ENCODE data around the gene GPHN.

Gene GPHN

DNA sequence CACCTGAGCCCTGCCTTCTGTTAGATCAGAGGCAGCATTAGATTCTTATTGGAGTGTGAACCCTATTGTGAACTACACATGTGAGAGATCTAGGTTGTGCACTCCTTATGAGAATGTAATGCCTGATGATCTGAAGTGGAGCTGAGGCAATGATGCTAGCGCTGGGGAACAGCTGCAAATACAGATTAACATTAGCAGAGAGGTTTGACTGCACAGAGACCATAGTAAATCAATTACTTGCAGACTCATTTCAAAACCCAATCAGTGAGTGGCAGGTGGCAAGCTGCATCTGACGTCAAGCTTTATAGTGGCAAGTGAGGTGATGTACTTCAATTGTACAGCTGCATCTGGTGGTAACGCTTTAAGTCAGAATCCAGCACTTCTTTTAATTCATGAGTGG is 141.6 kb downstream of the GPHN start:
- Histone ChIP-seq H3K27me3 (no peaks in the 10 kb centered on the region), H3K9me3 (no peaks in the 10 kb centered on the region), H3K27ac (no peak overlapping the region), H3K4me3 (ENCODE audit: low read depth in 1 of 2, low read length in 1 of 2) (no peak overlapping the region), H3K4me1 (ENCODE audit: control insufficient read depth in 1 of 2, insufficient read depth in 1 of 2, low read depth in 1 of 2, low read length in 1 of 2) (peaks cover 21 to 40% of the 10 kb centered on the region in 2 experiments), H3K36me3 (no peaks in the 10 kb centered on the region)
- TF ChIP-seq, protein P1, sequence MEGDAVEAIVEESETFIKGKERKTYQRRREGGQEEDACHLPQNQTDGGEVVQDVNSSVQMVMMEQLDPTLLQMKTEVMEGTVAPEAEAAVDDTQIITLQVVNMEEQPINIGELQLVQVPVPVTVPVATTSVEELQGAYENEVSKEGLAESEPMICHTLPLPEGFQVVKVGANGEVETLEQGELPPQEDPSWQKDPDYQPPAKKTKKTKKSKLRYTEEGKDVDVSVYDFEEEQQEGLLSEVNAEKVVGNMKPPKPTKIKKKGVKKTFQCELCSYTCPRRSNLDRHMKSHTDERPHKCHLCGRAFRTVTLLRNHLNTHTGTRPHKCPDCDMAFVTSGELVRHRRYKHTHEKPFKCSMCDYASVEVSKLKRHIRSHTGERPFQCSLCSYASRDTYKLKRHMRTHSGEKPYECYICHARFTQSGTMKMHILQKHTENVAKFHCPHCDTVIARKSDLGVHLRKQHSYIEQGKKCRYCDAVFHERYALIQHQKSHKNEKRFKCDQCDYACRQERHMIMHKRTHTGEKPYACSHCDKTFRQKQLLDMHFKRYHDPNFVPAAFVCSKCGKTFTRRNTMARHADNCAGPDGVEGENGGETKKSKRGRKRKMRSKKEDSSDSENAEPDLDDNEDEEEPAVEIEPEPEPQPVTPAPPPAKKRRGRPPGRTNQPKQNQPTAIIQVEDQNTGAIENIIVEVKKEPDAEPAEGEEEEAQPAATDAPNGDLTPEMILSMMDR (IDR thresholded peaks at IDR 0.05) = no peak

DNA sequence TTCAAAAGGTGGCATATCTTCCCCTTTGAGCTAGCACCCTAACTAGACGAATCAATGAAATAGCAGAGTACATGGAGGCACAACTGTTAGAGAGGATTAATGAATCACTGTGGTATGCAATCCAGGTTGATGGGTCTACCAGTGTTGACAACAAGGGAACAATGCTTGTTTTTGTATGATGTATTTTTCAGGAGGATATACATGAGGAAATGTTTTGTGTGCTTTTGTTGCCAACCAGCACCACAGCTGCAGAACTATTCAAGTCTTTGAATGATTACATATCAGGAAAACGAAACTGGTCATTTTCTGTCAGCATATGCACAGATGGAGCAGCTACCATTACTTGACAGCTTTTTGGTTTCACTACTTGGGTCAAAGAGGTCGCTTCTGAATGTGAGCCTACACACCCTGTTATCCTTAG is 142.6 kb downstream of the GPHN start:
- Histone ChIP-seq H3K4me1 (ENCODE audit: control insufficient read depth in 1 of 2, insufficient read depth in 1 of 2, low read depth in 1 of 2, low read length in 1 of 2) (peaks cover 21 to 40% of the 10 kb centered on the region in 2 experiments), H3K27me3 (no peaks in the 10 kb centered on the region), H3K27ac (no peak overlapping the region), H3K9me3 (no peaks in the 10 kb centered on the region), H3K36me3 (no peaks in the 10 kb centered on the region), H3K4me3 (ENCODE audit: low read depth in 1 of 2, low read length in 1 of 2) (no peak overlapping the region)
- TF ChIP-seq, protein P1 (IDR thresholded peaks at IDR 0.05) = no peak

DNA sequence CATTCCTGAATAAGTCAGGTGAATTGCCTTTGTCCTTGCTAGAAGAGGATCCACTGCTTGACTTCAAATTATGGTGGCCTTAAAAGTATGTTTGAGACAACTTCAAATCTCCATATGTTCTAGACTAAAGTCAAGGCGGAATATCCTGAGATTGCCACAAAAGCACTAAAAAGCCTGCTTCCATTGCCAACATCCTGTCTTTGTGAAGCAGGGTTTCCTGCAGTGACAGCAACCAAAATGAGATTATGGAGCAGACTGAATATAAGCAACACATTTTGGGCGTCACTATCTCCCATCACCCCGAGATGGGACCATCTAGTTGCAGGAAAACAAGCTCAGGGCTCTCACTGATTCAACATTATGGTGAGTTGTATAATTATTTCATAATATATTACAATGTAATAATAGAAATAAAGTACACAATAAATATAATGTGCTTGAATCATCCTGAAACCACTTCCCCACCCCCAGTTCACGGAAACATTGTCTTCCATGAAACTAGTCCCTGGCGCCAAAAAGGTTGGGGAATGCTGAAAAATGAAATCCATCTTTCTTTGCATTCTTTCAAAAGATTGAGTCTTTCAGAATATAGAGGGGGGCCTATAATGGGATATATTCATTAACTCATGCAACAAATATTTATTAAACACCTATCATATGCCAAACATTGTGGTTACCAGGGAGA is 143.7 kb downstream of the GPHN start:
- TF ChIP-seq, protein P1 (IDR thresholded peaks at IDR 0.05) = no peak
- Histone ChIP-seq H3K36me3 (no peaks in the 10 kb centered on the region), H3K27me3 (no peaks in the 10 kb centered on the region), H3K9me3 (no peaks in the 10 kb centered on the region), H3K4me1 (ENCODE audit: control insufficient read depth in 1 of 2, insufficient read depth in 1 of 2, low read depth in 1 of 2, low read length in 1 of 2) (peaks cover 21 to 40% of the 10 kb centered on the region in 2 experiments), H3K27ac (no peak overlapping the region), H3K4me3 (ENCODE audit: low read depth in 1 of 2, low read length in 1 of 2) (no peak overlapping the region)

DNA sequence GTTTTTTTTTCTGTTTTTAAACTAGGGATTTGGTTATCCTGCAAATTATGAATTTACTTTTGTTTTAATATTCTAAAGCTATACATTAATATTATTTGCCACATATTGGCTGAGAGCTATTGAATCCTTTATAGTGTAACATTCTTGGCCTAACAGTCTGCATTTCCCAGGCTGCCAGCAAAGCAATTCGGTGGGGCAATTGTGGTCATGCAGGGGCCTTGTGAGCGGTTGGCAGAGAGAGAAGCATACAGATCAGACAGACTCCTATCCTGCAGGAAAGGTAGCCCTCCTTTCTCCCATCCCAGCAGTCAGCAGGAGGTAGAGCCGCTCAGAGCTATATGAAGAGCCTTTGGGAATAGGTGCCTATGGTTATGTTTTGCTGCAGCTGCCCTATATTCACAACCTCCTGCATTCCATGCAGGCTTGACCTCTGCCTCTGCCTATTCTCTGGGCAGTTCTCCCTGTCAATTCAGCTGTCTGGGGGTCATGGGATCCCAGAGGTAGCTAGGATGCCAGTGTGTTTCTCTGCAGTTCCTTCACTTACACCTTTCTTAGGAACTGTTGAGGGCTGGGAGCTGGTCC is 144.7 kb downstream of the GPHN start:
- TF ChIP-seq, protein P1 (IDR thresholded peaks at IDR 0.05) = no peak
- Histone ChIP-seq H3K36me3 (no peaks in the 10 kb centered on the region), H3K27me3 (no peaks in the 10 kb centered on the region), H3K4me1 (ENCODE audit: control insufficient read depth in 1 of 2, insufficient read depth in 1 of 2, low read depth in 1 of 2, low read length in 1 of 2) (peaks cover 21 to 40% of the 10 kb centered on the region in 2 experiments), H3K9me3 (no peaks in the 10 kb centered on the region), H3K4me3 (ENCODE audit: low read depth in 1 of 2, low read length in 1 of 2) (no peak overlapping the region), H3K27ac (no peak overlapping the region)

DNA sequence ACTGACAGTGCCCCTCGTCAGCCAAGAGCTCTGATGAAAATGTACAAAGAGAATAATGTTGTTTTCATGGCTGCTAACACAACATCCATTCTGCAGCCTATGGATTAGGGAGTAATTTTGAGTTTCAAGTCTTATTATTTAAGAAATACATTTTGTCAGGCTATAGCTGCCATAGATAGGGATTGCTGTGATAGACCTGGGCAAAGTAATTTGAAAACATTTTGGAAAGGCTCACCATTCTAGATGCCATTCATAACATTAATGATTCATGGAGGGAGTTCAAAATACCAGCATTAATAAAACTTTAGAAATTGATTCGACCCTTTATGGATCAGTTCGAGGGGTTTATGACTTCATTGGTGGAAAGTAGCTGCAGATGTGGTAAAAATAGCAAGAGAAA is 149.8 kb downstream of the GPHN start:
- no peaks in the 10 kb centered on the region for H3K27me3 ChIP-seq
- TF ChIP-seq, protein P1 (IDR thresholded peaks at IDR 0.05) = no peak
- no peak overlapping the region for H3K27ac ChIP-seq
- no peak overlapping the region for H3K4me3 ChIP-seq (ENCODE audit: low read depth in 1 of 2, low read length in 1 of 2)
- H3K9me3 ChIP-seq = no peaks in the 10 kb centered on the region
- peaks cover 4 to 5% of the 10 kb centered on the region in 2 experiments for H3K4me1 ChIP-seq (ENCODE audit: control insufficient read depth in 1 of 2, insufficient read depth in 1 of 2, low read depth in 1 of 2, low read length in 1 of 2)
- no peaks in the 10 kb centered on the region for H3K36me3 ChIP-seq
